HL-60 (cell line): ENCODE results near the gene LAMB3.

ENCODE experiments used
- GABPA ChIP-seq: IDR thresholded peaks from 2 replicates; pipeline ENCODE4 v1.6.1; 2012; ENCODE audit warnings: low read depth
- POLR2AphosphoS5 ChIP-seq: IDR thresholded peaks from 2 replicates; pipeline ENCODE4 v1.6.1; 2012; ENCODE audit warnings: low read depth
- SPI1 ChIP-seq: IDR thresholded peaks from 2 replicates; pipeline ENCODE4 v1.6.1; 2012; ENCODE audit warnings: low read depth, mild to moderate bottlenecking, borderline replicate concordance
- TF ChIP-seq, protein P1 (sequence below): IDR thresholded peaks from one replicate; pipeline ENCODE4 v1.5.1; 2011; ENCODE audit warnings: low read length, control low read depth, inconsistent platforms; ENCODE audit not compliant: insufficient read depth
- TF ChIP-seq, protein P2 (sequence below): IDR thresholded peaks from 2 replicates; pipeline ENCODE4 v1.6.1; 2012; ENCODE audit warnings: low read depth; ENCODE audit not compliant: insufficient replicate concordance

DNA sequence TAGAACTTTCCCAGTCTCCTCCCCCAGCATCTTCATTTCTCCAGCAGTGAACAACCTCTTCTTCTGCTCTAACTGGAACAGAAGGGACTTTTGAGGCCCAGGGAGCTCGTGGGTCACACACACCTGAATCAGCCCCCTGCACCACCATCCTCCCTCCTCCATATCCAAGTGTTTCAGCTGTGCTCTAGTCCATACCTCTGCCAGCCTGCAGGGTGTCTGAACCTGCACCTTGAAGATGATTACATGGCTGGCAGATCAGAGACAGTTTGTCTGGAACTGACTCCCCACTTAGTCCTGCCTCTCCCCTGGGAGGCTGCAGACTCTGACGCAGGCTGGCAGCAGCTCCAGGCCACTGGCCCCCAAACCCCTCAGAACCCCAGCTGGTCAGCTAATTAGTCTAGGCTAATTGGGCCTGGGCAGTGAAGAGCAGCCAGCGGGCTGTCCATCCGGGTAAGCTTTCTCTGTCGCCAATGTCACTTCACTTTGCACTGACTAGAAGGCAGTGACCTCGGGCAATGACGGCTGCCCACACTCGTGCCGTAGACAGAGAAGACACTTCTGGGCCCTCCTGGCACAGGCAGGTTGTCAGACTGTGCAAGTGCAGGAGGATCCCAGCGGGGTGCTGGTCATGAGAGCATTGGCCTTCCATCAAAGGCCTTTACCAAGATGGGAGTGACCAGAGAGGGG is 56.5 kb downstream of the LAMB3 start:
- TF ChIP-seq, protein P1, sequence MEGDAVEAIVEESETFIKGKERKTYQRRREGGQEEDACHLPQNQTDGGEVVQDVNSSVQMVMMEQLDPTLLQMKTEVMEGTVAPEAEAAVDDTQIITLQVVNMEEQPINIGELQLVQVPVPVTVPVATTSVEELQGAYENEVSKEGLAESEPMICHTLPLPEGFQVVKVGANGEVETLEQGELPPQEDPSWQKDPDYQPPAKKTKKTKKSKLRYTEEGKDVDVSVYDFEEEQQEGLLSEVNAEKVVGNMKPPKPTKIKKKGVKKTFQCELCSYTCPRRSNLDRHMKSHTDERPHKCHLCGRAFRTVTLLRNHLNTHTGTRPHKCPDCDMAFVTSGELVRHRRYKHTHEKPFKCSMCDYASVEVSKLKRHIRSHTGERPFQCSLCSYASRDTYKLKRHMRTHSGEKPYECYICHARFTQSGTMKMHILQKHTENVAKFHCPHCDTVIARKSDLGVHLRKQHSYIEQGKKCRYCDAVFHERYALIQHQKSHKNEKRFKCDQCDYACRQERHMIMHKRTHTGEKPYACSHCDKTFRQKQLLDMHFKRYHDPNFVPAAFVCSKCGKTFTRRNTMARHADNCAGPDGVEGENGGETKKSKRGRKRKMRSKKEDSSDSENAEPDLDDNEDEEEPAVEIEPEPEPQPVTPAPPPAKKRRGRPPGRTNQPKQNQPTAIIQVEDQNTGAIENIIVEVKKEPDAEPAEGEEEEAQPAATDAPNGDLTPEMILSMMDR, result no peak
- TF ChIP-seq, protein P2, sequence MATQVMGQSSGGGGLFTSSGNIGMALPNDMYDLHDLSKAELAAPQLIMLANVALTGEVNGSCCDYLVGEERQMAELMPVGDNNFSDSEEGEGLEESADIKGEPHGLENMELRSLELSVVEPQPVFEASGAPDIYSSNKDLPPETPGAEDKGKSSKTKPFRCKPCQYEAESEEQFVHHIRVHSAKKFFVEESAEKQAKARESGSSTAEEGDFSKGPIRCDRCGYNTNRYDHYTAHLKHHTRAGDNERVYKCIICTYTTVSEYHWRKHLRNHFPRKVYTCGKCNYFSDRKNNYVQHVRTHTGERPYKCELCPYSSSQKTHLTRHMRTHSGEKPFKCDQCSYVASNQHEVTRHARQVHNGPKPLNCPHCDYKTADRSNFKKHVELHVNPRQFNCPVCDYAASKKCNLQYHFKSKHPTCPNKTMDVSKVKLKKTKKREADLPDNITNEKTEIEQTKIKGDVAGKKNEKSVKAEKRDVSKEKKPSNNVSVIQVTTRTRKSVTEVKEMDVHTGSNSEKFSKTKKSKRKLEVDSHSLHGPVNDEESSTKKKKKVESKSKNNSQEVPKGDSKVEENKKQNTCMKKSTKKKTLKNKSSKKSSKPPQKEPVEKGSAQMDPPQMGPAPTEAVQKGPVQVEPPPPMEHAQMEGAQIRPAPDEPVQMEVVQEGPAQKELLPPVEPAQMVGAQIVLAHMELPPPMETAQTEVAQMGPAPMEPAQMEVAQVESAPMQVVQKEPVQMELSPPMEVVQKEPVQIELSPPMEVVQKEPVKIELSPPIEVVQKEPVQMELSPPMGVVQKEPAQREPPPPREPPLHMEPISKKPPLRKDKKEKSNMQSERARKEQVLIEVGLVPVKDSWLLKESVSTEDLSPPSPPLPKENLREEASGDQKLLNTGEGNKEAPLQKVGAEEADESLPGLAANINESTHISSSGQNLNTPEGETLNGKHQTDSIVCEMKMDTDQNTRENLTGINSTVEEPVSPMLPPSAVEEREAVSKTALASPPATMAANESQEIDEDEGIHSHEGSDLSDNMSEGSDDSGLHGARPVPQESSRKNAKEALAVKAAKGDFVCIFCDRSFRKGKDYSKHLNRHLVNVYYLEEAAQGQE, result no peak
- no peak for TF ChIP-seq POLR2AphosphoS5
- TF ChIP-seq GABPA, result no peak
- TF ChIP-seq SPI1, result no peak
